CD4-positive, alpha-beta memory T cell (primary cell): ENCODE results near the gene GOLIM4. TPM values are rescaled to one million over a fixed set of nuclear protein-coding genes. Genes with fewer than 3 reads are reported as not detected.

Experiments used
- CTCF ChIA-PET: fragments of 350-600 bp; sonication (Branson Sonifier 250); formaldehyde crosslinking; loops from one replicate; lab custom pipeline; 2021; ENCODE audit warnings: inconsistent platforms; ENCODE audit not compliant: partially characterized antibody; lab: Charles Lee
- POLR2A ChIA-PET: fragments of 350-600 bp; sonication (Branson Sonifier 250); formaldehyde crosslinking; loops from one replicate; lab custom pipeline; 2021; ENCODE audit not compliant: partially characterized antibody; lab: Charles Lee
- DNase-seq, 5 donors: peaks; one replicate each; pipeline versions ENCODE4 v3.0.0 to v3.0.0-alpha.2; 2020 to 2022; ENCODE audit warnings: mixed read lengths in 1 of 5
- H3K27ac ChIP-seq: one replicate; pipeline ENCODE4 v1.7.0; 2013; ENCODE audit warnings: low read depth, low read length
- H3K27me3 ChIP-seq: 2 replicates; pipeline ENCODE4 v1.7.0; 2013; ENCODE audit warnings: mild to moderate bottlenecking, low read length, moderate library complexity; ENCODE audit not compliant: insufficient read depth
- H3K36me3 ChIP-seq: 2 replicates; pipeline ENCODE4 v1.7.0; 2013; ENCODE audit warnings: mild to moderate bottlenecking, low read length, moderate library complexity; ENCODE audit not compliant: insufficient read depth
- H3K4me1 ChIP-seq: 2 replicates; pipeline ENCODE4 v1.7.0; 2013; ENCODE audit warnings: mild to moderate bottlenecking, low read length, moderate library complexity; ENCODE audit not compliant: insufficient read depth
- H3K4me3 ChIP-seq, 2 donors: one replicate each; pipeline ENCODE4 v1.7.0; 2013; ENCODE audit warnings: low read length in 2 of 2, mild to moderate bottlenecking in 1 of 2
- H3K9me3 ChIP-seq, 2 donors: one replicate each; pipeline ENCODE4 v1.7.0; 2013; ENCODE audit warnings: low read length in 2 of 2, control low read depth in 1 of 2; ENCODE audit not compliant: control insufficient read depth in 1 of 2
- H3K27ac Mint-ChIP-seq, 7 donors: one replicate each; pipeline ENCODE4 v1.8.0; 2020 to 2021; ENCODE audit warnings: mixed read lengths in 7 of 7, mild to moderate bottlenecking in 6 of 7, inconsistent platforms in 3 of 7, moderate library complexity in 3 of 7
- H3K27me3 Mint-ChIP-seq, 2 donors: one replicate each; pipeline ENCODE4 v1.8.0; 2020 to 2021; ENCODE audit warnings: mixed read lengths in 2 of 2
- H3K36me3 Mint-ChIP-seq, 2 donors: one replicate each; pipeline ENCODE4 v1.8.0; 2020 to 2021; ENCODE audit warnings: mixed read lengths in 2 of 2, inconsistent platforms in 1 of 2, mild to moderate bottlenecking in 1 of 2
- H3K4me1 Mint-ChIP-seq, 4 donors: one replicate each; pipeline ENCODE4 v1.8.0; 2020 to 2021; ENCODE audit warnings: mixed read lengths in 4 of 4, mild to moderate bottlenecking in 1 of 4
- H3K4me3 Mint-ChIP-seq, 8 donors: one replicate each; pipeline ENCODE4 v1.8.0; 2020 to 2021; ENCODE audit warnings: mixed read lengths in 8 of 8, mild to moderate bottlenecking in 7 of 8, moderate library complexity in 6 of 8, inconsistent platforms in 3 of 8
- H3K9me3 Mint-ChIP-seq, 8 donors: one replicate each; pipeline ENCODE4 v1.8.0; 2020 to 2021; ENCODE audit warnings: mixed read lengths in 8 of 8, mild to moderate bottlenecking in 5 of 8, inconsistent platforms in 3 of 8, moderate library complexity in 1 of 8
- intact Hi-C: fragments of 100-400 bp; cut with micrococcal nuclease; formaldehyde crosslinking; loops from one replicate; pipeline ENCODE4 v1.15.1; 2023
- polyA plus RNA-seq, 2 donors: library from polyadenylated mRNA; unstranded; fragments of 300-500 nt; fragmentation: Illumina TruSeq; gene quantifications; one replicate each; pipeline ENCODE4 v1.2.3, GENCODE V29; 2021
- total RNA-seq, 2 experiments: library from RNA; stranded (reverse); gene quantifications; one replicate each; pipeline ENCODE4 v1.2.3, GENCODE V29; 2021

The GOLIM4 gene
- total and polyA plus RNA-seq, 4 experiments from 2014 or later: 0.25 to 0.52 (median 0.47) TPM

- H3K9me3 ChIP-seq: no peaks in the 10 kb centered on the region
- DNase-seq: no peak
- H3K27ac Mint-ChIP-seq: no peak overlapping the region
- no peaks in the 10 kb centered on the region for H3K36me3 ChIP-seq
- no peaks in the 10 kb centered on the region for H3K36me3 Mint-ChIP-seq
- H3K27ac ChIP-seq: no peak overlapping the region
- no peaks in the 10 kb centered on the region for H3K27me3 ChIP-seq
- H3K4me3 Mint-ChIP-seq: no peak overlapping the region
- intact Hi-C loops: no loop called here
- H3K4me3 ChIP-seq: no peak overlapping the region
- CTCF ChIA-PET: no interaction called here
- H3K27me3 Mint-ChIP-seq: peaks cover 0 to 7% of the 10 kb centered on the region in 2 donors
- no peaks in the 10 kb centered on the region for H3K4me1 ChIP-seq
- no peaks in the 10 kb centered on the region for H3K4me1 Mint-ChIP-seq
- POLR2A ChIA-PET: no interaction called here
- peaks cover 0 to 6% (median 0%) of the 10 kb centered on the region in 8 donors for H3K9me3 Mint-ChIP-seq
These were observed 43.2 kb downstream of the GOLIM4 start for GRCh38 chr3:168052515-168052914.

- H3K27me3 Mint-ChIP-seq: peaks cover 0 to 7% of the 10 kb centered on the region in 2 donors
- no peaks in the 10 kb centered on the region for H3K36me3 Mint-ChIP-seq
- peaks cover 0 to 5% (median 0%) of the 10 kb centered on the region in 8 donors for H3K9me3 Mint-ChIP-seq
- no peaks in the 10 kb centered on the region for H3K9me3 ChIP-seq
- no peaks in the 10 kb centered on the region for H3K4me1 Mint-ChIP-seq
- H3K4me3 ChIP-seq: no peak overlapping the region
- no peak for DNase-seq
- POLR2A ChIA-PET: no interaction called here
- no peaks in the 10 kb centered on the region for H3K36me3 ChIP-seq
- CTCF ChIA-PET: no interaction called here
- no peak overlapping the region for H3K27ac ChIP-seq
- no peaks in the 10 kb centered on the region for H3K27me3 ChIP-seq
- no peak overlapping the region for H3K4me3 Mint-ChIP-seq
- no peak overlapping the region for H3K27ac Mint-ChIP-seq
- intact Hi-C loops: no loop called here
- no peaks in the 10 kb centered on the region for H3K4me1 ChIP-seq
These were observed 43.9 kb downstream of the GOLIM4 start for GRCh38 chr3:168051531-168052471.

DNA sequence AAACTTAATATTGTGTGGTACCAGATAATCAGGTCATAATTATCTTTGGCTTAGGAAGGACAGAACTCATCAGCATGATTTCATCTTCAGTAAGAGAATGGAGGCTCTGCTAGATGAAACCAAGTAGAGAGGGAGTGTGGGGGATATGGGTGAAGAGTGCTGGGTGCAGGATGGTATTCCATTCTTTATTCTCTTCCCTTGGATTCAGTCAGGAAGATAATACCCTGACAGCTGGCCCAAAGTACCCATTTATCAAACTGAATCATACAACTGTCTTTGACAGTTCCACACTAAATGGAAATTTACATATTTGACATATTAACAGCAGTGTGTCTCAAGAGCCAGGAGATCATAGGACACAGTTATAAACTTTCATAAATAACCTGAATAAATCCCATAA is 44.7 kb downstream of the GOLIM4 start:
- intact Hi-C loops: no loop called here
- H3K9me3 ChIP-seq: no peaks in the 10 kb centered on the region
- peaks cover 0 to 7% of the 10 kb centered on the region in 2 donors for H3K27me3 Mint-ChIP-seq
- DNase-seq: no peak
- ChIA-PET POLR2A (no interaction called here), CTCF (no interaction called here)
- H3K4me1 Mint-ChIP-seq: no peaks in the 10 kb centered on the region
- no peak overlapping the region for H3K4me3 Mint-ChIP-seq
- H3K4me3 ChIP-seq: no peak overlapping the region
- peaks cover 0 to 4% (median 0%) of the 10 kb centered on the region in 8 donors for H3K9me3 Mint-ChIP-seq
- H3K27ac Mint-ChIP-seq: no peak overlapping the region
- H3K36me3 Mint-ChIP-seq: no peaks in the 10 kb centered on the region
- H3K27ac ChIP-seq: no peak overlapping the region
- H3K27me3 ChIP-seq: no peaks in the 10 kb centered on the region
- no peaks in the 10 kb centered on the region for H3K36me3 ChIP-seq
- H3K4me1 ChIP-seq: no peaks in the 10 kb centered on the region

GRCh38 chr3:168049367-168049974 is 46.3 kb downstream of the GOLIM4 start:
- Histone ChIP-seq H3K9me3 (no peaks in the 10 kb centered on the region), H3K27ac (no peak overlapping the region), H3K4me1 (no peaks in the 10 kb centered on the region), H3K36me3 (no peaks in the 10 kb centered on the region), H3K27me3 (no peaks in the 10 kb centered on the region), H3K4me3 (no peak overlapping the region)
- intact Hi-C loops: no loop called here
- Mint-ChIP-seq H3K4me1 (no peaks in the 10 kb centered on the region), H3K4me3 (no peak overlapping the region), H3K36me3 (no peaks in the 10 kb centered on the region), H3K27me3 (peaks cover 0 to 4% of the 10 kb centered on the region in 2 donors), H3K9me3 (peaks cover 0 to 2% (median 0%) of the 10 kb centered on the region in 8 donors), H3K27ac (no peak overlapping the region)
- ChIA-PET CTCF (no interaction called here), POLR2A (no interaction called here)
- DNase-seq: no peak

GRCh38 chr3:168048414-168049330 is 47.1 kb downstream of the GOLIM4 start:
- no peak overlapping the region for H3K4me3 ChIP-seq
- CTCF ChIA-PET: no interaction called here
- H3K27ac ChIP-seq: no peak overlapping the region
- no peak for DNase-seq
- Mint-ChIP-seq H3K4me1 (no peaks in the 10 kb centered on the region), H3K4me3 (no peak overlapping the region), H3K27me3 (peaks cover 0 to 4% of the 10 kb centered on the region in 2 donors), H3K27ac (no peak overlapping the region), H3K9me3 (no peaks in the 10 kb centered on the region), H3K36me3 (no peaks in the 10 kb centered on the region)
- no peaks in the 10 kb centered on the region for H3K36me3 ChIP-seq
- H3K4me1 ChIP-seq: no peaks in the 10 kb centered on the region
- no peaks in the 10 kb centered on the region for H3K27me3 ChIP-seq
- intact Hi-C loops: no loop called here
- no peaks in the 10 kb centered on the region for H3K9me3 ChIP-seq
- POLR2A ChIA-PET: no interaction called here

- no peaks in the 10 kb centered on the region for H3K9me3 ChIP-seq
- peaks cover 0 to 4% of the 10 kb centered on the region in 2 donors for H3K27me3 Mint-ChIP-seq
- H3K27me3 ChIP-seq: no peaks in the 10 kb centered on the region
- H3K4me3 ChIP-seq: no peak overlapping the region
- no peak overlapping the region for H3K27ac Mint-ChIP-seq
- ChIA-PET POLR2A (no interaction called here), CTCF (no interaction called here)
- H3K36me3 Mint-ChIP-seq: no peaks in the 10 kb centered on the region
- intact Hi-C loops: no loop called here
- DNase-seq: no peak
- no peaks in the 10 kb centered on the region for H3K36me3 ChIP-seq
- H3K4me1 Mint-ChIP-seq: no peaks in the 10 kb centered on the region
- H3K9me3 Mint-ChIP-seq: no peaks in the 10 kb centered on the region
- H3K27ac ChIP-seq: no peak overlapping the region
- H3K4me3 Mint-ChIP-seq: no peak overlapping the region
- H3K4me1 ChIP-seq: no peaks in the 10 kb centered on the region
These were observed 47.8 kb downstream of the GOLIM4 start for GRCh38 chr3:168047936-168048335.
